CMK (cell line): ENCODE measurements around the gene BMPR1B.
"Not testable (repeated sequence)": the region's sequence is repeated elsewhere in the genome, so short reads cannot be mapped to it uniquely, and the experiment has no call there.

Source experiments
- DNase-seq: peaks from one replicate; pipeline ENCODE4 v3.0.0-alpha.2; 2010; ENCODE audit warnings: low read depth

The BMPR1B gene

DNA sequence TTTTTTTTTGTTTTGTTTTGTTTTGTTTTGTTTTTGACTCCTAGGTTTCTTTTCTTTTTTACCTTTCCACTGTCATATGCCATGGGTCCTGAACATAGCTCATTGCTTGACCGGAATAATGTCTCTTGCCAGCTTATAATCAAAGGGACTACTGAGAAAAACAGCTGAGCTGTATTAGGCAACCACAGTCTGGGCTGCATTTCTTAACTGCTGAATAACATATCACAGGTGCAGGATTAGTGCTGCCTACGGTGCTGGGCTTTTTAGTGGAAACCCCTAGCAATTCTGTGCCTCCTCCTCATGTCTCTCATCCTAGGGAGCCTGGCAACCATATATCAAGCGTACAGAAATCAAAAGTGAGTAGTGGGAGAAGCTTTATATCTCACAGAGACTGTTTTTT lies 333.5 kb downstream of the BMPR1B start:
- DNase-seq: no peak

DNA sequence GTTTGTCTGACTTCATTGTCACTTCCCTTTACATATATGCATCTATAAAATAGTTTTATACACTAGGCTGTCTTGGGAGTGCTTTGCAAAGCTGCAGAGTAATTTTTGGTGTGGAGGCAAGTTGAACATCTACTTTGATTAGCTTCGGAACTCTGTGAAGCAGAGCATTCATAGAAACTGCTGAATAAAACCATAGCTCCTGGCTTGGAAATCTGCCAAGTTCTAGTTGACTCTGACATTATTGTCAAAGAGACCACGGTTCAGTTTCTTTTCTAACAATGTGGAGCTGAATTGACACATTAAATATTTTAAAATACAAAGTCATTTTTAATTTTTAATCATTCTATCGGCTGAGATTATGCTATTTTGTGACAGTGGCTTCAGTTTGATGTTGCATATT lies 335.0 kb downstream of the BMPR1B start:
- no peak for DNase-seq

DNA sequence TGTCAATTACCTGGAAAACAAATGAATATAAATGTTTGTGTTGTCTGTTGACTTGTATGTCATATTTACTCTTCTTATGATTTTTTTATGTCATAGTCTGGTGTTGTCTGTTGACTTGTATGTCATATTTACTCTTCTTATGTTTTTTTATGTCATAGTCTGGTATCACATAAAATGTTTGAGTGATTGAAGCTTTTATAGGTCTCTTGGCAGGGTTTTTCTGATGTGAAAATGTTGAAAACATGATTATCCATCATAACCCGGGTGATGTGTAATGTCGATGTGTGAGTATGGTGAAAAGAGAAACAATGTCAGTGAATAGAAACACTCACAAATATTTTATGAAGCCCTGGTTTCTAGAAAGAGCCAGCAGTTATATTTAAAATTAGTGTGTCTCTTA lies 335.7 kb downstream of the BMPR1B start:
- DNase-seq: no peak

- DNase-seq: no peak
These were observed 336.5 kb downstream of the BMPR1B start for GRCh38 chr4:95093936-95094929.

- DNase-seq: no peak
These were observed 337.7 kb downstream of the BMPR1B start for GRCh38 chr4:95095348-95095974.

DNA sequence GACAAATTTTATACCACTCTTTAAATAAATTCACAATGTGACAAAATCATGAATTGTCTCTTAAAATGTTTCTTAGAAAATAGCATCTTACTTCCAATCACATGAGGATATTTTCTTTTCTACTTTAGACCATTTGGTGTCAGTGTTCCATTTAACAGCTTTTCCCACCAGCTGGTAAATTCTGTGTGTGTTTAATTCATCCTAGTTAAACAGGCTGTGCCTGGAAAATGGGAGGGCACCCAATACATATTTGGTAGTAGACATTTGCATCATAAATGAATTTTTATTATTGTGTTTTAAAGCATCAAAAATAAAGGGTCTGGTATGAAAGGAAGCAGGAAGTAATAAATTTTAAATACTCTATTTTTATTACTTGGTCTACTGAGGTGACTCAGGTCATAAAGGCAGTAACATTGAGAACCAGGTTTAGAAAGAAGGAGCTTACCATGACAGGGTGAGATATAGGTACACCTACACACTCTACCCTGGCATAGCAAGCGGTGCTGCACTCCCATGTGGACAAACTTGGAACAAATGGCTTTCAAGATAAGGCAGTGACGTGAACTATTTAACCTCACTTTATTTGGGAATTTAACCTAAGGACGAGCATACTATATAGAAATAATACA lies 344.5 kb downstream of the BMPR1B start:
- DNase-seq: no peak

DNA sequence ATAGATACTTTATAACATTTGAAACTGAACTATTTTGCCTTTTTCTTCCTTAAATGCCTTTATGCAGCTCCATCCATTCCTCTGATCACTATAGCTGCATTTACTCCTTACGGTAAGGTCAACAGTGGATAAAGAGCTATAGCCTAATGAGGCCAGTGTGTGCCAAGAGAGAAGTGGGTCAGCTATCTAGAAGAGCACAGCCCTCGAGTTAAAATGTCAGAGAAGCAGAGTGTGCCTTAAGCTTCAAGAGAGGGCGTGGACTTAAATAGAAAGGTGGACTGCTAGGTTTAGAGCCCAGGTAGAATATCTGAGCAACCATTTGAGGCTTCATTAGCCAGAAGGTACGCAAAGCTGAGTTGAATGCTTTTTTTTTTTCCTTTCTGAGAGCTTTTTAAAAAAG lies 347.4 kb downstream of the BMPR1B start:
- DNase-seq: no peak

DNA sequence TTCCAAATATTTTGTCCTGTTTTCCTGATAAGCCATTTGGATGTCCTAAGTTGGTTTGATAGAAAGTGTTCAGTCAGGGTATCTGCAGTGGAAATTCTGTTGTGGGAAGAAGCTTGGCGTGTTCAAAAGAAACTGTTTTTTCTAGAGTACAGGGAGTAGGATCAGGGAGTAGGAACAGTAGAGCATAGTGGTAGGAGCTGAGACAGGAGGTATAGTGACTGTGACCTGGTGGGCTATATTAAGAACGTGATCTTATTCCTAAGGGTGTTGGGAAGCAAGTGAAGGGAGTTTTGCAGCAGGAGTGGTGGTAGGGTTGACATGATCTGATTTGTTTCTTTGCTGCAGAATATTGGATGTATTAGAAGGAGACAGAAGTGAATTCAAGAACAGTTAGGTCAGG lies 348.2 kb downstream of the BMPR1B start:
- no peak for DNase-seq

DNA sequence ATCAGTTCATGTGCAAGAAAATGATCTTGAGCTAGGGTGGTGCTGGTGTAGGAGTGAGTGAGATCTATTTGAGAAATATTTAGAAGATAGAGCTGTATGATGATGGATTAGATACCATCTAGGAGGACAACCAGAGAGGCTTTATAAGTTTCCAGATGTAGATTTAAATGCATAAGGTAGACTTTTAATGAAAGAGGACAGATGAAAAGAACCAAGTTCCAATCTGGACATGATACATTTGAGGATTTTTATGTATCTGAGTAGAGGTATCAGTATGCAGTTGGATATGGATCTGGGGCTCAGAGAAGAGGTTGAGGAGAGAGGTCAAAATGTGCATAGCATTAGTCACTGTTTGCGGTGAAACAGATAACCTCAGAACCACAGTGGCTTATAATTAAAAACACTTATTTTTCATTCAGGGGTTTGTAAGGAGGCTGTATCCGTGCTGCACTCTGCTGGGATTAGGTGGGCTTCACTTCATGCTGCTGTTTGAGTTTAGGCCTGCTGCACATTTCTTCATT lies 348.7 kb downstream of the BMPR1B start:
- DNase-seq: no peak

GRCh38 chr4:95107004-95107403 lies 349.2 kb downstream of the BMPR1B start:
- no peak for DNase-seq

DNA sequence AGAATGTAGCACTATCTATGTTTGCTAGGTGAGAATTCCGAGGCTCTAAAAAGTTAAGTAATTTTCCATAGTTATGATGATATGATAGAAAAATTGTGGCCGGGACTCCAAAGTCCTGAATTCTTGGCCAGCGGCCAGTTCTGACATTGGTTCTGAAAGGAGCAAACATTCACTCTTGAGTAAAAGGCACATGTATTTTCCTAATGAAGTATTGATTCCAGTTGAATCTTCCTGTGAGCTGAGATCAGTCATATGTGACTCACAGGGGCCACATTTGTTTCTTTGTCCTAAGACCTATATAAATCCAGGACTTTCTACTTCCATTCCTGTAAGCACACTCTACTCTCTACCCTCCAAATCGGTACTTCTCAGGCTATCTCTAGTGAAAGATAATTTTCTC lies 349.9 kb downstream of the BMPR1B start:
- no peak for DNase-seq

- no peak for DNase-seq
These were observed 351.2 kb downstream of the BMPR1B start for GRCh38 chr4:95108883-95109421.

DNA sequence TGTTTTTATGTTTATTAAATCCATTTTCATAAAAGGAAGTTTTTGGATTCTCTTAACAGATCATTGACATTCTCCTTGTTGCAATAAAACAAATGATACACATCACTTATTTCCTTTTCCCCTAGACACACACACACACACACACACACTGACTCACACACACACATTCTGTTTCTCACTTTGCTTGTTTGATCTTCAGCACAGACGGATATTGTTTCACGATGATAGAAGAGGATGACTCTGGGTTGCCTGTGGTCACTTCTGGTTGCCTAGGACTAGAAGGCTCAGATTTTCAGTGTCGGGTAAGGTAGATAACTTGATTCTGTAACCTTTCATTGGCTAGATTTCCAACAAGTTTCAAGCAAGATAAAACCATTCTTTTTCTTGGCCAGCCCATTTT lies 356.8 kb downstream of the BMPR1B start:
- no peak for DNase-seq

GRCh38 chr4:95118497-95118896 lies 360.7 kb downstream of the BMPR1B start:
- DNase-seq: no peak

GRCh38 chr4:95120456-95120855 lies 362.7 kb downstream of the BMPR1B start:
- no peak for DNase-seq

- no peak for DNase-seq
These were observed 364.2 kb downstream of the BMPR1B start for GRCh38 chr4:95122001-95122400.

DNA sequence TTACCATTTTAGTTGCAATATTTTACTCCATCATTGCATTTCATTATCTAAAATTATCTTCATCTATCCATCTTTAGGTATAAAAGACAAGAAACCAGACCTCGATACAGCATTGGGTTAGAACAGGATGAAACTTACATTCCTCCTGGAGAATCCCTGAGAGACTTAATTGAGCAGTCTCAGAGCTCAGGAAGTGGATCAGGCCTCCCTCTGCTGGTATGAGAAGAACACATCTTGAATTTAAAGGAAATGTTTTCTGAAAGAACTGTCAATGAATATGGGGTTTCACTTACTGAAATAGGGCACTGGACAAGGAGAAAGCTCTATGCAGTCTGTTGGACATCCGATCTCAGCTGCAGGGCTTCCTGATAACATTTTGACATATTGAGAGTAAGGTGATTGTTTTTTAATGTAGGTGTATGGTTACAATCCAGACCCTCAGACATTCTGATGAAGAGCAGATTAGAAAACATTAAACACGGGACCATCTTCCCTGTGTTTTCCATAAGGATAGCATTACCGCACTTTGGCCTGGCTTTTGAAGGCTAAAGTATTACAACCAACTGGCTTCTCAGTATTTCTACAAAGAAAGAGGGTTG lies 367.2 kb downstream of the BMPR1B start:
- no peak for DNase-seq

DNA sequence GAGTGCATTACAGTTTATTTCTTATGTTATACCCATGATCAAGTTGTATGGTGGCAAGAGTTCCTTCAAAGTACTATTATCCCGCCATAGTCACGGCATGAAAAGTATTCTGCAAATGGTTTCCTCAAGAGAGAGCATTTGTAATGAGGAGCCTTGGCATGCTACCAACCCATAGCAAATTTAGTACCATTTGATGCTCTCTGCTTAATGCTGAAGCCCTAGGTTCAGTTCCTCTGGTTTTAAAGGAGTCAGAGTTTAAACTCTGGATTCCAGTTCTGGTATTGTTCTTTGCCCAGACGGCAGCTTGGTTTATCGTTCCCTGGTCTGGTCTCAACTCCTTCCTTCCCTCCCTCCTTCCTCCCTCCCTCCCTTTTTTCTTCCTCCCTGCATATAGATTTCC lies 371.3 kb downstream of the BMPR1B start:
- no peak for DNase-seq

DNA sequence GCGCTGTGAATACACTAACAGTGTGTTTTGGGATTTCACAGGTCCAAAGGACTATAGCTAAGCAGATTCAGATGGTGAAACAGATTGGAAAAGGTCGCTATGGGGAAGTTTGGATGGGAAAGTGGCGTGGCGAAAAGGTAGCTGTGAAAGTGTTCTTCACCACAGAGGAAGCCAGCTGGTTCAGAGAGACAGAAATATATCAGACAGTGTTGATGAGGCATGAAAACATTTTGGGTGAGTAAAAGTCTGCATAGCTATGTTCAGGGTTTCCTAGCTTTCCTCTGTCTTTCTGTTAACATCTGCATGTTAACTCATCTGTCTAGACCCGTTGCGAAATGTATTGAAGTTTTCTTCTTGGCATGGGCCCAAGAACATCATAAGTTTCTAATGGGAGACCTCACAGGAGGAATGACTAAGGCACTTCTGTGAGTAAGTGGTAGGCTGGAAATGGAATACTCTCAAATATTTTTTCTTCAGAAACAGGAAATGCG lies 372.1 kb downstream of the BMPR1B start:
- DNase-seq: no peak

- DNase-seq: not testable (repeated sequence)
These were observed 376.3 kb downstream of the BMPR1B start for GRCh38 chr4:95134016-95134415.

- DNase-seq: not testable (repeated sequence)
These were observed 381.7 kb downstream of the BMPR1B start for GRCh38 chr4:95139424-95139823.

DNA sequence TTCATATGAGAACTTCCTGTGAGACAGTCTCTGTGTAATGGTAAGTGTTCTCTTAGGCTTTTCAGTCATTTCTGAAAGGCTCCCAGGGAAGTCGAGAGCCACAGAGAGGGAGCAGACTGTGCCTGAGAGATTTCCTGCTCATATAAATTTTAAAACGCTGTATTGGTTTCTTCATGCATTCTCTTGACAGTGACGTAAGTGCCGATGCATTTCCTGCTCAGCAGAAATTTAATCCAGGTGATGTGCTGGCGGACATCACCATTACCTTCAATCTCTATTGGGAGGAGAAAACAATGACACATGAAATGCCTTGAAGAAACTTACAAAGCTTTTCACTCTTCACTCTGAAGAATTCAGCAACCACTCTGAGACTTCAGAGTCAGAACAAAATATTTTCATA lies 383.6 kb downstream of the BMPR1B start:
- no peak for DNase-seq
